SIG-M5 (cell line): ENCODE measurements around the gene PRKCG.

Experiments
- DNase-seq: peaks from one replicate; lab custom pipeline; 2025; lab: John Stamatoyannopoulos, UW

The PRKCG gene

DNA sequence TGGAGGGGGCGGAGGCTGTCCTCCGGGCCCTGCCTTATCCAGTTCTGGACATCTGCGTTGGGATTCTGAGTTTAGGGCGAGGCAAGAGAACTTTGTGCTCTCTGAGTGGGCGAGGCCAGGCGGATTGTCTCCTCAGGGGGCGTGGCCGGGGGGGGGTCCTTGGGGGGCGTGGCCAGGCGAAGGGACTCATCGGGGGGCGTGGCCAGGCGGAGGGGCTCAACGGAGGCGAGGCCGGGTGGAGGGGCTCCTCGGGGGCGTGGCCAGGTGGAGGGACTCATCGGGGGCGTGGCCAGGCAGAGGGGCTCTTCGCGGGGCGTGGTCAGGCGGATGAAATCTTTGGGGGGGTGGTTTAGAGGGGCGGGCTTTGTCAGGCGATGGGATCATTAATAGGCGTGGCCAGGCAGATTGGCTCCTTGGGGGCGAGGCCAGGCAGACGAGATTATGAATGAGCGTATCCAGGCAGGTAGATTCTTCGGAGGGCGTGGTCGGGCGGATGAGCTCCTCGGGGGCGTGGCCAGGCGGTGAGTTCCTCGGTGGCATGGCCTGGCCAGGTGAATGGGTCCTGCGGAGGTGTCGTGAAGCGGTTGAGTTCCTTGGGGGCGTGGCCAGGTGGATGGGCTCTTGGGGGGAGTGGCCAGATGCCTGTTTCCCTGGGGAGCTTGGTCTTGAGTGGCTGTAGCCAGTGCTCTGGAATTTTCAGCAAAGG, 16.8 kb downstream of the PRKCG start:
- no peak for DNase-seq

DNA sequence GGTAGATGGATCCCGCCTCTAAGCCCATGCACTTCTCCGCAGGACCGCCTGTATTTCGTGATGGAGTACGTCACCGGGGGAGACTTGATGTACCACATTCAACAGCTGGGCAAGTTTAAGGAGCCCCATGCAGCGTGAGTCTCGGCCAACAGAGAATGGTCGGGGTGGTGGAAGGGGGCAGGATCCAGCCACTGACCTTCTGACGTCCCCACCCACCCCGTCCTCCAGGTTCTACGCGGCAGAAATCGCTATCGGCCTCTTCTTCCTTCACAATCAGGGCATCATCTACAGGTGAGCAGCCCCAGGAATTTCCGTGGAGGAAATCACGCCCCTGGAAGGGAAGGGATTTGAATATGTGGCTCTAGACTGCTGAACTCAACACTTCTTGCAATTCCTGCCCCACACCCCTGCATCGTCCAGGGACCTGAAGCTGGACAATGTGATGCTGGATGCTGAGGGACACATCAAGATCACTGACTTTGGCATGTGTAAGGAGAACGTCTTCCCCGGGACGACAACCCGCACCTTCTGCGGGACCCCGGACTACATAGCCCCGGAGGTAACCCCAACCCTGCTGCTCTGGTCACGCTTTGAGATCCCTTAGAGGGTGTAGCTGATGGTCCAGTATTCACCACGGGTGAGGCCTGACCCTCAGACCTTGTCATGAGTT, 18.3 kb downstream of the PRKCG start:
- no peak for DNase-seq

DNA sequence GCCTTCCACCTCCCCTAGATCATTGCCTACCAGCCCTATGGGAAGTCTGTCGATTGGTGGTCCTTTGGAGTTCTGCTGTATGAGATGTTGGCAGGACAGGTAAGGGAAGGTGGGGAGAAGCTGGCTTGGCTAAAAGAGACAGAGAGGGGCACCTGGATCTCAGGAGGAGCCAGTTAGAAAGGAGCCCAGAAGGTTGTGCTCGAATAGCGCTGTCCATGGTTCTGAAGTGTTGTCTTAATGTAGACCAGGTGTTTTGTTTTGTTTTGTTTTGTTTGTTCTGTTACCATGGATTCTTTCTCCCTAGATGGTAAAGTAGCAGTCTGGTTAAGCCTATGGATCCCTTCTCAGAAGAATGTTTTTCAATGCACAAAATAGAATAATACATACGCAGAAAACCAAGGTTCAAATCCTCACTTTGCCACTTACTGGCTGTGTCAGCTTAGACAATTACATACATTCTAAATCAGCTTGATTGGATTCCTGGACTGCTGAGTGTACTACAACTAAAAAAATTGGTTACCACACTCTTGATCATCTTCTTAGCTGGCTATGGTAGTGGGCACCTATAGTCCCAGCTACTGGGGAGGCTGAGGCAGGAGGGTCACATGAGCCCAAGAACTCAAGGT, 21.2 kb downstream of the PRKCG start:
- no peak for DNase-seq

DNA sequence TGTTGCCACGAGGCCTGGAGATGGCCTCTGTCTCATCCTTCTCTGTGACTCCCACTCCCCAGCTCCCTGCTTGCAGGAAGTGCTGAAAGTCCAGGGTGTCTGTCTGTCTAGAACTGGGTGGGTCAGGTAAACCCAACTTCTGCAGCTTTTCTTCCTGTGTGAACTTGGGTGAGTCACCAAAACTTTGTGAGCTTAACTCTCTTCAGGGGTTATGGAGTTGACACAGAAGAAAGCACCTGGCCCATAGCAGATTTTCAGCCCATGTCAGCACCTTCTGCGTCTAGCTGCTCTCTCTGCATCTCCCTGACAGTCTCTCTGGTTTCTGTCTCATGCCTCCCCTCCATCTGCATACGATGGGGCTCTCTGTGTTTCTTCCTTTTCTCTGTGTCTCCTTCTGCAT, 22.9 kb downstream of the PRKCG start:
- DNase-seq, result no peak

DNA sequence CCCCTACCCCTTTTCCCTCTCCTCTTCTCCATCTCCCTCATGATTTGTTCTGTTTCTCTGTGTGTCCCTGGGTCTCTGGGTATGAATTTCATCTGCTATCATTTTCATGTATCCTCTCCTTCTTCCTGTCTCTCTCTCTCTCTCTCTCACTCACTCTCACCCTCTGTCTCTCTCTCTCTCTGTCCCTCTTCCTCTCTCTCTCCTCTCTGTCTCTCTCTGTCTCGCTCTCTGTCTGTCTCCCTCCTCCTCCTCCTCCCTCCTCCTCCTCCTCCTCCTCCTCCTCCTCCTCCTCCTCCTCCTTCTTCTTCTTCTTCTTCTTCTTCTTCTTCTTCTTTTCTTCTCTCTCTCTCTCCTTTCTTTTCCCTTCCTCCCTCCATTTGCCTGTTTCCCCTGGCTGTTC, 23.8 kb downstream of the PRKCG start:
- DNase-seq, result no peak

DNA sequence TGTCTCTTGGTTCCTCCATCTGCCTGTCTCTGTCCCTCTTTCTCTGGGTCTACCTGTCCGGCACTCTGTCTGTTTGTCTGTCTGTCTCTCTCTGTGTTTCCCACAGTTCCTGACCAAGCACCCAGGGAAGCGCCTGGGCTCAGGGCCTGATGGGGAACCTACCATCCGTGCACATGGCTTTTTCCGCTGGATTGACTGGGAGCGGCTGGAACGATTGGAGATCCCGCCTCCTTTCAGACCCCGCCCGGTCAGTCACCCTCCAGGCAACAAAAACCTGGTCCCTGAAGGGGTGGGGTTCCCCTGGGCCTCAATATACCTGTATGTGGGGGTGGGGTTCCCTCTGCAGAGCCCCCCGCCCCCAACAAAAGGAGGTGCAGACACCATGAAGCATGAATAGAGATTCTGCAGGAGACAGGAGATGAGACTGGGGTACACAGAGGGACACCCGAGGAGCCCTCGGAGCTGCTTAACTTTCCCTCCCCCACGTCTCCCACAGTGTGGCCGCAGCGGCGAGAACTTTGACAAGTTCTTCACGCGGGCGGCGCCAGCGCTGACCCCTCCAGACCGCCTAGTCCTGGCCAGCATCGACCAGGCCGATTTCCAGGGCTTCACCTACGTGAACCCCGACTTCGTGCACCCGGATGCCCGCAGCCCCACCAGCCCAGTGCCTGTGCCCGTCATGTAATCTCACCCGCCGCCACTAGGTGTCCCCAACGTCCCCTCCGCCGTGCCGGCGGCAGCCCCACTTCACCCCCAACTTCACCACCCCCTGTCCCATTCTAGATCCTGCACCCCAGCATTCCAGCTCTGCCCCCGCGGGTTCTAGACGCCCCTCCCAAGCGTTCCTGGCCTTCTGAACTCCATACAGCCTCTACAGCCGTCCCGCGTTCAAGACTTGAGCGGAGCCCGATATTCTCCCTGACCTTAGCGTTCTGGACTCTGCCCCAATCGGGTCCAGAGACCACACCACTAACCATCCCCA, 24.5 kb downstream of the PRKCG start:
- DNase-seq, result no peak

DNA sequence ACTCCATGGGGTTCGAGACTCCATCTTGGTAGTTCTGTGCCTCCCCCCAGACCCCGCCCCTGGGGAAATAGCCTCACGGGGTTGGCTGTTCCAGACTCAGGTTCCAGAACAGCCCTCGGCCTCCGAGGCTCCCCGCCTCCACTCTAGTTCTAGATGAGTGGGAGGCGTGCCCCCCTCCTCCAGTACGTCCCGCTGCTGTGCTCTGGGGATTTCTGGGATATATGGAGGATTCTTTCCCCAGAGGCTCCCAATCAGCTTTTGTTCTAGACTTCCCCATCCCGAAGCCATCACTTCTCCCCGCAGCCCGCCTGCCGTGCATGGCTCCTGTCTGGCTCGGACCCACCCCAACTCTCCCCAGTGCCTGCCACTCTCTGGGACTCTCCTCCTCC, 25.2 kb downstream of the PRKCG start:
- no peak for DNase-seq

DNA sequence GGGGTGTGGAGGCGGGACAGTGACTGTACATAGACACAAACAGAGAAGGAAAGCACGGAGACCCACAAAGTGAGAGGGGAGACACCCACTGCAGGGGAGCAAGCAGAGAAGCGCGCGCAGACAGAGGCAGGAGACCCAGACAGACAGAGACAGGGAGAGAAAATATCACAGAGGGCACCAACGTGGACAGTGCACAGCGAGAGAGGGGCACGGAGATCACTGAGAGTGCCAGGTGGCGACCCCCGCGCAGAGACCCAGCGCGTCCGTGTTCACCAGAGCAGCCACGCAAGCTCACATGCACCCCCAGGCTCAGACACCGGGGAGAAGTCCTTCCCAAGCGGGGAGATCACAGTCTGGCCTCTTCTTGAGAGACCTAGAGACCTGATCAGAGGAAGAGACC, 25.7 kb downstream of the PRKCG start:
- DNase-seq, result no peak

DNA sequence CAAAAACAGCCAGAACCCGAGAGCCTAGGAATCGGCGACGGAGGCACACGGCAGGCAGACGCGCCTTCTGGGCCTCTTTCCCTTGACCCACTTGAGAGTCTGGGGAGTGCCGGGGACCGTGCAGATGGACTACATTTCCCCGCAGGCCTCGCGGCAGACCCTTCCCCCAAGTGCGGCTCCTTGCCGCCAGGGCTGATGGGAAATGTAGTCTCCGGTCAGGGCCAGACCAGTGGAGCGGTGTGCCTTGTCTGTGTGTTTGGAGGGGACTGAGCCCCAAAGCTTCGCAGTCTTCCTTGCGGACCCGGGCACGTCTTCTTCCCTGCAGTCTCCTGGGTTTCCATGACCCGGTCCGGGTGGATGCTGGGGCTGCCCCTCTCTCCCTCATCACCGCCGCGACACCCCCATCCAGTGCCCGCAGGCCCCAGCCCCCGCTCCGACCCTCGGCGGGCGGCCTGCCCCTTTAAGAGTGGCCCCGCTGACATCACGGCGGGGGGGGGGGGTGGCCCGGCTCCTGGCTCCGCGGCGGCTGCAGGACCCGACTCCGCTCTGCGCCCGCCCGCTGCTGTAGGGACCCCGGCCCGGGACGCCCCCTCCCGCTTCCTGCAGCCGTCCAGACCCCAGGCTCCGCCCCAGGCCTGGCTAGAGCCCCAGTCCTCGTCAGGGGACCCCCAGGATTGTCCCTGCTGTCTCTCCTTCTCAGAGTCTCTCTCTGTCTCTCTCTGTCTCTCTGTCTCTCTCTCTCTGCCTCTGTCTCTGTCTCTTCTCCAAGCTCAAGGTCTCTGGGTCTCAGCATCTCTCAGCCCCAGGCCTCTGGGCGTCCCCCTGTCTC, 26.3 kb downstream of the PRKCG start:
- DNase-seq, result no peak

DNA sequence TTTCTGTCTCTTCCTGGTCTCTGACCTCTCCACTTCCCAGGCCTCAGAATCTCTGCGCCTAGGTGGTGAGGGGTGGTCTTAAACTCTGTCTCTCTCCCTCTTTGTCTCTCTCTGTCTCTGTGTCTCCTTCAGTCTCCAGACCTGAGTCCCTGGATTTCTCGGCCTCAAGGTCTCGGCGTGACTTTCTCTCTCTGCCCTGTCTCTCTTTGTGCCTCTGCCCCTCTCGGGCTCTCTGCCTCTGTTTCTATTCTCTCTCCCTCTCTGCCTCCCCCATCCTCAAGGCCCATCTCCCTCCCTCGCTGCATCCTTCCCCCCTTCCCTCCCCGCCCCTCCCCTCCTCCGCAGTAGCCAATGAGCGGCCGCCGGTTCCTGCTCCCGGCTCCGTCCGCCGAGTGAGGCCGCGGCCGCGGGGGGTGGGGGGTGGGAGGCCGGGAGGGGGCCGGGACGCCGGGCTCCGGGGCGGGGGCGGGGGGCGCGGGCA, 27.0 kb downstream of the PRKCG start, which contains the start of gene CACNG7:
TSS of gene CACNG7 (plus strand) at position 344 of the 481 bp plus-strand sequence. CDS start 3,554 bp downstream, outside the sequence.
- no peak for DNase-seq

DNA sequence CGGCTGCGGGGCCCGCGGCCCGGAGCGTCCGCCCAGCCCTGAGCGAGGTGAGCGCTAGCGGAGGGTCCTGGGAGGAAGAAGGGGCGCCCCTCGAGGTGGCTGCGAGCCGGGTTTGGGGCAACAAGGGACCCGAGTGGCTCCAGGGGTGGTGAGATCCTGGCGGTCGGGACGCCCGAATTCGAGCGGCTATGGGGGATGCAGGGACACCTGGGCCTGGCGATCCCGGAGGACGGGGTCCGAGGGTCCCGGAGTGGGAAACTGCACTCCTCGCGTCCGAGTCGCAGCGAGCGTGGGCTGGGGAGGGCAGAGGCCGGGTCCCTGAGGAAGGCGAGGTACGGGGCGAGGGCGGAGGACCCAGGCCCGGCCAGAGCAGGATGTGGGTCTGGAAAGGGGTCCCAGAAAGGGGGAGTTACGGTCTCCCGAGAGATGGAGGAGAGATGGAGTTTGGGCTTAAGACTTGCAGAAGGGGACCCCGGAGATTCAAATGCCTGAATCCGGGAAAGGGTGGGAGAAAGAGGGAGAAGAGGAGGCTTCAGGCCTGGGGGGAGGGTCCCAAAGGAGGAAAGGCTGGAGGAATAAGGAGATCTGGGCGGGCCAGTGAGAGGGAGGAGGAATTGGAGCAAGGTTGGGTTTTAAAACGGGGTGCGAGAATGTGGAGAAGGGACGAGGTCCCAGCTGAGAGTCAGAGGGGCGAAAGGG, 27.6 kb downstream of the PRKCG start:
- no peak for DNase-seq

DNA sequence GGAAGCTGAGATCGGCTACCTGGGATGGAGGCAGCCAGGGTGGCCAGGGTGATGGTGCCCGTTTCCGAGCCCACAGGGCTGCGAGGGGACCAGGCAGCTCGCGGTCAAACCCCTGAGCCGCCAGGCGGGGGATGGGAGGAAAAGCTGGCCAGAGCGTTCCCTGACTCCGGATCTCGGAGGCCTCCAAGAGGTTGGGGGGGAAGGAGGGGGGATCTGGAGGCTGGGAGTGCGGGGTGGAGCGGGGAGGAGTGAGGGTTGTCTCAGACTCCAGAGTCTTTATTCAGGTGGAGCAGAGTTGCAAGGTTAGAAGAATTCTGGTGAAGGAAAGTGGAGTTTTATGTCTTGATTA, 28.1 kb downstream of the PRKCG start:
- DNase-seq, result no peak

DNA sequence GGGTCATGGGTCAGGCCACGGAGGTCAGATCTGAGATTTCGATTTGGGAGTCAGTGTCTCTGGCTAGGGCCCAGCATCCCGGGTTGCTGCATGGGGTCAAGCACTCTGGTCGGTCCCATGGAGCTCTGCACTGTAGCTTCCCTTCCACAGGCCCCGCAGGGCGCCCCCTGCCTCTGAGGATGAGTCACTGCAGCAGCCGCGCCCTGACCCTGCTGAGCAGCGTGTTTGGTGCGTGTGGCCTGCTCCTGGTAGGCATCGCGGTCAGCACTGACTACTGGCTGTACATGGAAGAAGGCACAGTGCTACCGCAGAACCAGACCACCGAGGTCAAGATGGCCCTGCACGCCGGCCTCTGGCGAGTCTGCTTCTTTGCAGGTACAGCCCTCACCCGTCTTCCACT, 30.7 kb downstream of the PRKCG start:
- no peak for DNase-seq

DNA sequence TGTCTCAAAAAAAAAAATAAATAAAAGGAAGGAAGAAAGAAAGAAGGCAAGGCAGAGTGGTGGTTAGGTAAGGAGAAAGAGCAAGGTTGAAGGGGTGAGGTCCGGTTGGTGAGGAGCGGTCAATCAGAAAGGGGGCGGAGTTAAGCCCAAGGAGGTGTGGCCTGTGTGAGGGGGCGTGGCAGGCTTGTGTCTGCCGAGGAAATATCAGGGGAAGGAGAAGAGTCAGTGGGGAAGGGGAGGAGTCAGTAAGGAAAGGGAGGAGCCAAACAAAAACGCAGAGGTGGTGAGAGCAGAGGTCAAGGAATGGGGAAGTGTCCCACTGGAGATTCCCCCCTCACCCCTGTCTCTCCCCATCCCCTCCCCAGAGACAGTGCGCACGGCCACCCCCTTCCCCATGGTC, 33.0 kb downstream of the PRKCG start:
- no peak for DNase-seq

DNA sequence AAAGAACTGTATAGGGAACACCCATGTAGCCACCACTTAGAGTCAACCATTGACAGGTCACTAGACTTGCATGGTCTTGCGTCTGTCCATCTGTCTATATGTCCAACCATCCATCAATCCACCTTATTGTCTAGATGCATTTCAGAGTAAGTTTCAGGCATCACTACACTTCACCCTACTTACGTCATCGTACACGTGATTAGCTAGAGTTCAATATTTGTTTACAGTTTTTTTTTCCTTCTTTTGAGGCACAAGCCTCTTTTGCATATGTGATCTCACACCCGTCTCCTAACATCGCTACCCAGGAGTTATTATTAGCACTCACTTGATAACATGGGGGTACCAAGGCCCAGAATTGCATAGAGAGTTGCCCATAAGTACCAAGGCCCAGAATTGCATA, 34.0 kb downstream of the PRKCG start:
- DNase-seq, result no peak

DNA sequence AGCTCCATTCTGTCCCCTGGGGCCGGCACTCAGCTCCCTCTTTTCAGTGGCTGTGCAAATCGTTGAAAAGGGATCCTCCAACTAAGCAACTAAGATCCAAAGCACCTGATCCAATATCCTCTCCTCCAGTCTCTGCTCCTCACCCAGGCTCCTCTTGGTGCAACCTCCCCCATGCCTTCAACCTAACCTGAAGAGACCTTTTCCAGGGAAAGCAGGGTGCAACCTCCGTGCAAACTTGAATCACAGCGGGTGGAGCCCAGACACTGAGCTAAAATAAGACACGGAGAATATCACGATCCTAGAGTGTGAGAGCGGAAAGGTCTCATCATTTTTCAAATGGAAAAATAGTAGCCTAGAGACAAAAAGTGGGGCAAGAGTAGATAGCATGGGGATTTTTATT, 35.4 kb downstream of the PRKCG start:
- no peak for DNase-seq

DNA sequence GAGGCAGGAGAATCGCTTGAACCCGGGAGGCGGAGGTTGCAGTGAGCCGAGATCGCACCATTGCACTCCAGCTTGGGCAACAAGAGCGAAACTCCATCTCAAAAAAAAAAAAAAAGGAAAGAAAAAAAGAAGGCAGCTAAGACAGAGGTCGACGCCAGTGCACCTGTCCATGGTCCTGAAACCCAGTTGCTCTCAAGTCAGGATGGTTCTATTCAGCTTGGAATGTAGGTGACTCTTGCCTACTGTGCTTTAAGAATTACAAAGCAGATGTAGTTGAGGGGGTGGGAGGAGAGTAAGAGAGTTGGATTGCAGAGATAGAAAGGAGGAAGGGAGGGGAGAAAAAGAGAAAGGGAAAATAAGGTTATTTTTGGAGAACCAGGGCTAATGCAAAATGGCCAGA, 45.7 kb downstream of the PRKCG start:
- DNase-seq, result no peak

DNA sequence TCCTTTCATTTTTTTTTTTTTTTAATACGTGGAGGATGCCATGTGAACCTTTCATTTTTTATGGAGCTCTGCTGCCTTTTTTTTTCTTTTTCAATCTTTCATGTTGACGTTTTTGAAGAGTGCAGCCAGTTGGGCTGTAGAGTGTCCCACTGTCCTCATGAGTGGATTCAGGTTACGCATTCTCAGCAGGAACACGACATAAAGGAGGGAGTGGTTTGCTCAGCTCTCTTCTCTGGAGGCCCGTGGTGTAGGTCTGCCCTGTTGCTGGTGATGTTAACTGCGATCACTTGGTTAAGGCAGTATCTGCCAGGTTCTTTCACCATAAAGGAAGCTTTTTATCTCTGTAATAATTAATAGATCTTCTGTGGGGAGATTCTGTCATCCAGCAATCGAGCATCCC, 54.0 kb downstream of the PRKCG start:
- DNase-seq, result no peak

DNA sequence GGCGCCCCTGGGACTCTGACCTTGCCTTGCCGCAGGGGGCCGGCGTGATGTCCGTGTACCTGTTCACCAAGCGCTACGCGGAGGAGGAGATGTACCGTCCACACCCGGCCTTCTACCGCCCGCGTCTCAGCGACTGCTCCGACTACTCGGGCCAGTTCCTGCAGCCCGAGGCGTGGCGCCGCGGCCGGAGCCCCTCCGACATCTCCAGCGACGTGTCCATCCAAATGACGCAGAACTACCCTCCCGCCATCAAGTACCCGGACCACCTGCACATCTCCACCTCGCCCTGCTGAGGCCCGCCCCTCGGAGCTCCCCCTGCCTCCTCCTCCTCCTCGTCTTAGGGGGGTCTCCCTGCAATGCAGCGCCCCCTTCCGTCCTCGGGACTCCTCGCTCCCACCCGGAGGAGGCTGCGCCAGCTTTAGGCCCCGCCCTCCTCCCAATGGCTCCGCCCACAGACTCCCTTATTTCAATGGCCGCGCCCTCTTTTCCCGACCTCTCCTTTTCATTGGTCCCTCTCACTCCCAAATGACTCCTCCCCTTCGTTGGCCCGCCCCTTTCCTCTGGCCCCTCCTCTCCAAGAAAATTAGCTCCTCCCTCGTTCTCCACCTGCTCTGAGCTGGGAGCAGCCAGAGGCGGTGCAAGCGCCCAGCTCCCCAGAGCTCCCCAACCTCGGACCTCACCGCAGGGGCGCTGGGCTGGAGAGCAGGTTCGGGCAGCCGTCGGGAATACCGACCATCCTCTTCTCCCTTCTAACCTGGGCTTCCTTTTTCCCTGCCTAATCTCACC, 60.2 kb downstream of the PRKCG start:
- no peak for DNase-seq

DNA sequence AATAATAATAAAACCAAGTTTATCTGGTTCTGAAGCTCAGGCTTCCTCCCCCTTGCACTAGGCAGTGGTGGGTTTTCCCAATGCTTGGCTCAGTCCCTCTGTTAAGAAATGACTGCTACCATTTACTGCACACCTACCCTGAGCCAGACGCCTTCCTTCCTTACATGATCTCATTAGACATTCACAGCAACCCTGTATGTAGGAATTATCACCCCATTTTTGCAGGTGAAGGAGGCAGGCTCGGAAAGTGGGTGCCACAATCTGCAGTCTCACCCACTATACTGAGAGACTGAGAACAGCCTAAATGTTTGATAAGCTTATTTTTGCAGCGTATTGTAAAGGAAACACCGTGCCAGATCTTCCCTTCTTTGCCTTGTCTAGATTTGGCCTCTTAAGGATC, 62.4 kb downstream of the PRKCG start:
- DNase-seq, result no peak
